ENCODE measurements around the gene TMEM40.

GRCh38 chr3:12772462-12772861, 13.4 kb upstream of the TMEM40 start:
- TF ChIP-seq, protein P1, sequence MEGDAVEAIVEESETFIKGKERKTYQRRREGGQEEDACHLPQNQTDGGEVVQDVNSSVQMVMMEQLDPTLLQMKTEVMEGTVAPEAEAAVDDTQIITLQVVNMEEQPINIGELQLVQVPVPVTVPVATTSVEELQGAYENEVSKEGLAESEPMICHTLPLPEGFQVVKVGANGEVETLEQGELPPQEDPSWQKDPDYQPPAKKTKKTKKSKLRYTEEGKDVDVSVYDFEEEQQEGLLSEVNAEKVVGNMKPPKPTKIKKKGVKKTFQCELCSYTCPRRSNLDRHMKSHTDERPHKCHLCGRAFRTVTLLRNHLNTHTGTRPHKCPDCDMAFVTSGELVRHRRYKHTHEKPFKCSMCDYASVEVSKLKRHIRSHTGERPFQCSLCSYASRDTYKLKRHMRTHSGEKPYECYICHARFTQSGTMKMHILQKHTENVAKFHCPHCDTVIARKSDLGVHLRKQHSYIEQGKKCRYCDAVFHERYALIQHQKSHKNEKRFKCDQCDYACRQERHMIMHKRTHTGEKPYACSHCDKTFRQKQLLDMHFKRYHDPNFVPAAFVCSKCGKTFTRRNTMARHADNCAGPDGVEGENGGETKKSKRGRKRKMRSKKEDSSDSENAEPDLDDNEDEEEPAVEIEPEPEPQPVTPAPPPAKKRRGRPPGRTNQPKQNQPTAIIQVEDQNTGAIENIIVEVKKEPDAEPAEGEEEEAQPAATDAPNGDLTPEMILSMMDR (conservative IDR thresholded peaks at IDR 0.05 in 1 of 2, IDR thresholded peaks at IDR 0.05 in 1 of 2; ENCODE audit: extremely low read depth in 1 of 2, insufficient read depth in 1 of 2, low read depth in 1 of 2, low read length in 2 of 2) = no peak
- TF ChIP-seq EZH2 (IDR thresholded peaks at IDR 0.05; ENCODE audit: borderline replicate concordance, low read length) = no peak
